Measurements from ENCODE around the gene HOXD8. TPM values are rescaled to one million over a fixed set of nuclear protein-coding genes. Genes with fewer than 3 reads are reported as not detected.

The HOXD8 gene
- total and polyA plus RNA-seq, 9 of the 15 experiments (the other 6 are each of a cell fraction or from before 2014, with no cell fraction given), result 0.04 to 0.15 TPM; not detected in 7

DNA sequence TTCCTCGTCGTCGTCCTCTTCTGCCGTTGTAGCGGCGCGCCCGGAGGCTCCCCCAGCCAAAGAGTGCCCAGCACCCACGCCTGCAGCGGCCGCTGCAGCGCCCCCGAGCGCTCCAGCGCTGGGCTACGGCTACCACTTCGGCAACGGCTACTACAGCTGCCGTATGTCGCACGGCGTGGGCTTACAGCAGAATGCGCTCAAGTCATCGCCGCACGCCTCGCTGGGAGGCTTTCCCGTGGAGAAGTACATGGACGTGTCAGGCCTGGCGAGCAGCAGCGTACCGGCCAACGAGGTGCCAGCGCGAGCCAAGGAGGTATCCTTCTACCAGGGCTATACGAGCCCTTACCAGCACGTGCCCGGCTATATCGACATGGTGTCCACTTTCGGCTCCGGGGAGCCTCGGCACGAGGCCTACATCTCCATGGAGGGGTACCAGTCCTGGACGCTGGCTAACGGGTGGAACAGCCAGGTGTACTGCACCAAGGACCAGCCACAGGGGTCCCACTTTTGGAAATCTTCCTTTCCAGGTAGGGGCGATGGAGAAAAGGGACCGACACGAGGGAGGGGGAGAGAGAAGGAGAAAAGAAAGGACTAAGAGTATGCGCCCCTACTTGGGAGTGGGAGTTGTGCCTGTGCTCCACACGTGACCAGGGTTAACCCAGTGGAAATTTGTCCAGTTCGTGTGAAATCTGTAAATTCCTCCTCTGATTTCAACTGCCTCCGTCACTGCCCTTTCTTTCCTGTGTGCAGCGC lies 36.2 kb upstream of the HOXD8 start (continued):
- TF ChIP-seq, protein P1, sequence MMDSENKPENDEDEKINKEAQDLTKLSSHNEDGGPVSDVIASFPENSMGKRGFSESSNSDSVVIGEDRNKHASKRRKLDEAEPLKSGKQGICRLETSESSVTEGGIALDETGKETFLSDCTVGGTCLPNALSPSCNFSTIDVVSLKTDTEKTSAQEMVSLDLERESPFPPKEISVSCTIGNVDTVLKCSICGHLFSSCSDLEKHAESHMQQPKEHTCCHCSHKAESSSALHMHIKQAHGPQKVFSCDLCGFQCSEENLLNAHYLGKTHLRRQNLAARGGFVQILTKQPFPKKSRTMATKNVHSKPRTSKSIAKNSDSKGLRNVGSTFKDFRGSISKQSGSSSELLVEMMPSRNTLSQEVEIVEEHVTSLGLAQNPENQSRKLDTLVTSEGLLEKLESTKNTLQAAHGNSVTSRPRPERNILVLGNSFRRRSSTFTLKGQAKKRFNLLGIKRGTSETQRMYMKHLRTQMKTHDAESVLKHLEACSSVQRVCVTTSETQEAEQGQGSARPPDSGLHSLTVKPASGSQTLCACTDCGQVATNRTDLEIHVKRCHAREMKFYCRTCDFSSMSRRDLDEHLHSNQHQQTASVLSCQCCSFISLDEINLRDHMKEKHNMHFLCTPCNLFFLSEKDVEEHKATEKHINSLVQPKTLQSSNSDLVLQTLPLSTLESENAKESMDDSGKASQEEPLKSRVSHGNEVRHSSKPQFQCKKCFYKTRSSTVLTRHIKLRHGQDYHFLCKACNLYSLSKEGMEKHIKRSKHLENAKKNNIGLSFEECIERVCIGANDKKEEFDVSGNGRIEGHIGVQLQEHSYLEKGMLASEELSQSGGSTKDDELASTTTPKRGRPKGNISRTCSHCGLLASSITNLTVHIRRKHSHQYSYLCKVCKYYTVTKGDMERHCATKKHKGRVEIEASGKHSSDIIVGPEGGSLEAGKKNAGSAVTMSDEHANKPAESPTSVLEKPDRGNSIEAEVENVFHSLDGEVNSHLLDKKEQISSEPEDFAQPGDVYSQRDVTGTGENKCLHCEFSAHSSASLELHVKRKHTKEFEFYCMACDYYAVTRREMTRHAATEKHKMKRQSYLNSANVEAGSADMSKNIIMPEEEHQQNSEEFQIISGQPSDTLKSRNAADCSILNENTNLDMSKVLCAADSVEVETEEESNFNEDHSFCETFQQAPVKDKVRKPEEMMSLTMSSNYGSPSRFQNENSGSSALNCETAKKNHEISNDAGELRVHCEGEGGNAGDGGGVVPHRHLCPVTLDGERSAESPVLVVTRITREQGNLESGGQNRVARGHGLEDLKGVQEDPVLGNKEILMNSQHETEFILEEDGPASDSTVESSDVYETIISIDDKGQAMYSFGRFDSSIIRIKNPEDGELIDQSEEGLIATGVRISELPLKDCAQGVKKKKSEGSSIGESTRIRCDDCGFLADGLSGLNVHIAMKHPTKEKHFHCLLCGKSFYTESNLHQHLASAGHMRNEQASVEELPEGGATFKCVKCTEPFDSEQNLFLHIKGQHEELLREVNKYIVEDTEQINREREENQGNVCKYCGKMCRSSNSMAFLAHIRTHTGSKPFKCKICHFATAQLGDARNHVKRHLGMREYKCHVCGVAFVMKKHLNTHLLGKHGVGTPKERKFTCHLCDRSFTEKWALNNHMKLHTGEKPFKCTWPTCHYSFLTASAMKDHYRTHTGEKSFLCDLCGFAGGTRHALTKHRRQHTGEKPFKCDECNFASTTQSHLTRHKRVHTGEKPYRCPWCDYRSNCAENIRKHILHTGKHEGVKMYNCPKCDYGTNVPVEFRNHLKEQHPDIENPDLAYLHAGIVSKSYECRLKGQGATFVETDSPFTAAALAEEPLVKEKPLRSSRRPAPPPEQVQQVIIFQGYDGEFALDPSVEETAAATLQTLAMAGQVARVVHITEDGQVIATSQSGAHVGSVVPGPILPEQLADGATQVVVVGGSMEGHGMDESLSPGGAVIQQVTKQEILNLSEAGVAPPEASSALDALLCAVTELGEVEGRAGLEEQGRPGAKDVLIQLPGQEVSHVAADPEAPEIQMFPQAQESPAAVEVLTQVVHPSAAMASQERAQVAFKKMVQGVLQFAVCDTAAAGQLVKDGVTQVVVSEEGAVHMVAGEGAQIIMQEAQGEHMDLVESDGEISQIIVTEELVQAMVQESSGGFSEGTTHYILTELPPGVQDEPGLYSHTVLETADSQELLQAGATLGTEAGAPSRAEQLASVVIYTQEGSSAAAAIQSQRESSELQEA (IDR thresholded peaks at IDR 0.05; ENCODE audit: low read depth), result no peak
- TF ChIP-seq, protein P2, sequence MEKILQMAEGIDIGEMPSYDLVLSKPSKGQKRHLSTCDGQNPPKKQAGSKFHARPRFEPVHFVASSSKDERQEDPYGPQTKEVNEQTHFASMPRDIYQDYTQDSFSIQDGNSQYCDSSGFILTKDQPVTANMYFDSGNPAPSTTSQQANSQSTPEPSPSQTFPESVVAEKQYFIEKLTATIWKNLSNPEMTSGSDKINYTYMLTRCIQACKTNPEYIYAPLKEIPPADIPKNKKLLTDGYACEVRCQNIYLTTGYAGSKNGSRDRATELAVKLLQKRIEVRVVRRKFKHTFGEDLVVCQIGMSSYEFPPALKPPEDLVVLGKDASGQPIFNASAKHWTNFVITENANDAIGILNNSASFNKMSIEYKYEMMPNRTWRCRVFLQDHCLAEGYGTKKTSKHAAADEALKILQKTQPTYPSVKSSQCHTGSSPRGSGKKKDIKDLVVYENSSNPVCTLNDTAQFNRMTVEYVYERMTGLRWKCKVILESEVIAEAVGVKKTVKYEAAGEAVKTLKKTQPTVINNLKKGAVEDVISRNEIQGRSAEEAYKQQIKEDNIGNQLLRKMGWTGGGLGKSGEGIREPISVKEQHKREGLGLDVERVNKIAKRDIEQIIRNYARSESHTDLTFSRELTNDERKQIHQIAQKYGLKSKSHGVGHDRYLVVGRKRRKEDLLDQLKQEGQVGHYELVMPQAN (IDR thresholded peaks at IDR 0.05; ENCODE audit: borderline replicate concordance), result no peak
- TF ChIP-seq ZNF668 (CRISPR knock-in tag; IDR thresholded peaks at IDR 0.05) (no peak), ZNF586 (CRISPR knock-in tag; conservative IDR thresholded peaks at IDR 0.05) (no peak), POLR2G (IDR thresholded peaks at IDR 0.05; ENCODE audit: low read depth, low read length) (no peak), NFIX (CRISPR knock-in tag; IDR thresholded peaks at IDR 0.05; ENCODE audit: low read depth) (no peak), CTBP1 (IDR thresholded peaks at IDR 0.05; ENCODE audit: borderline replicate concordance) (no peak), SRSF3 (IDR thresholded peaks at IDR 0.05; ENCODE audit: insufficient read depth, low read length) (no peak)
- TF ChIP-seq, protein P3, sequence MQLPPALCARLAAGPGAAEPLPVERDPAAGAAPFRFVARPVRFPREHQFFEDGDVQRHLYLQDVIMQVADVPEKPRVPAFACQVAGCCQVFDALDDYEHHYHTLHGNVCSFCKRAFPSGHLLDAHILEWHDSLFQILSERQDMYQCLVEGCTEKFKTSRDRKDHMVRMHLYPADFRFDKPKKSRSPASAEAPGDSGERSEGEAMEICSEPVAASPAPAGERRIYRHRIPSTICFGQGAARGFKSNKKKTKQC (CRISPR knock-in tag; IDR thresholded peaks at IDR 0.05), result no peak

All from K562 (cell line).